ENCODE results near the gene IL3RA.

- TF ChIP-seq CTCF (IDR thresholded peaks at IDR 0.05; ENCODE audit: low read depth, low read length, missing input control) = no peak
- TF ChIP-seq HNF4G (IDR thresholded peaks at IDR 0.05) = no peak
- TF ChIP-seq TAF1 (conservative IDR thresholded peaks at IDR 0.05) = no peak
- TF ChIP-seq ZBTB33 (IDR thresholded peaks at IDR 0.05) = no peak
- no peak for TF ChIP-seq MAX (IDR thresholded peaks at IDR 0.05)
- no peak for TF ChIP-seq ATF3 (IDR thresholded peaks at IDR 0.05)
- TF ChIP-seq RXRA (IDR thresholded peaks at IDR 0.05) = no peak
- TF ChIP-seq REST (IDR thresholded peaks at IDR 0.05) = no peak
- TF ChIP-seq YY1 (IDR thresholded peaks at IDR 0.05) = no peak
- TF ChIP-seq GABPA (IDR thresholded peaks at IDR 0.05 in 1 of 2, conservative IDR thresholded peaks at IDR 0.05 in 1 of 2) = no peak
- no peak for TF ChIP-seq RAD21 (IDR thresholded peaks at IDR 0.05)
- TF ChIP-seq EGR1 (IDR thresholded peaks at IDR 0.05; ENCODE audit: low read depth in 2 of 2) = no peak
- TF ChIP-seq SP1 (IDR thresholded peaks at IDR 0.05) = no peak
- TF ChIP-seq FOXA1 (IDR thresholded peaks at IDR 0.05) = no peak
Measured at GRCh38 chrX:1389181-1389992, 52.8 kb downstream of the IL3RA start.
